GM21825 (cell line): ENCODE data around the gene IFITM2.
"Not testable (repeated sequence)": the region's sequence is repeated elsewhere in the genome, so short reads cannot be mapped to it uniquely, and the experiment has no call there.

ENCODE experiments used
- ATAC-seq: cut with Tn5 transposase; IDR thresholded peaks from one replicate; pipeline ENCODE4 v1.9.1; 2021; ENCODE audit warnings: mild to moderate bottlenecking, moderate library complexity; ENCODE audit not compliant: unreplicated experiment

Gene IFITM2

GRCh38 chr11:324593-325517 lies 17.2 kb downstream of the IFITM2 start:
- not testable (repeated sequence) for ATAC-seq

DNA sequence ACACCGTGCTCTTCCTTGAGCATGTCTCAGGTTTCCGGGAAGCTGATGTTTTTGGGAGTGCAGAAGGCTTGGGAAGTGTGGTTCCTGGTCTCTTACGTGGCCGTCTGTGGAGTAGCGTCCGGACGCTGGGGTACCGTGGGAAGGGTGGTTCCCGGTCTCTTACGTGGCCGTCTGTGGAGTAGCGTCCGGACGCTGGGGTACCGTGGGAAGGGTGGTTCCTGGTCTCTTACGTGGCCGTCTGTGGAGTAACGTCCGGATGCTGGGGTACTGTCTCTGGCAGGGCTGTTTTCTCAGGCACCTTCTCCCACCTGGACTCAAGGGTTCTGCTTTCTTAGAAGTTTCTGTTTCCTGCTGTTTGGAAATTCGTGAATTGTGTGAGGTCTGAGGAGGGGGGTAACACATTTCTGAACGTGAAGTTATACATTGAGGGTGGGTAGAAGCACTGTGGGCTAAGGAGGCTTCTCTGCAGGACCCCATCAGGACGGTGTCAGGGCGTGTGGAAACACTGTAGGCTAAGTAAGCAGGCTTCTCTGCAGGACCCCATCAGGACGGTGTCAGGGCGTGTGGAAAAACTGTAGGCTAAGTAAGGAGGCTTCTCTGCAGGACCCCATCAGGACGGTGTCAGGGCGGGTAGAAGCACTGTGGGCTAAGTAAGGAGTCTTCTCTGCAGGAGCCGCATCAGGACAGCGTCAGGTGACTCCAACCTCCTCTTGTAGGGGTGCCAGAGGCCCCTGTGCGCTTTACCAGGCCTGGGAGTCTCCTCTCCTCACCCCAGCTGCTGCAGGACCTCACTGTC lies 18.4 kb downstream of the IFITM2 start:
- ATAC-seq = no peak

DNA sequence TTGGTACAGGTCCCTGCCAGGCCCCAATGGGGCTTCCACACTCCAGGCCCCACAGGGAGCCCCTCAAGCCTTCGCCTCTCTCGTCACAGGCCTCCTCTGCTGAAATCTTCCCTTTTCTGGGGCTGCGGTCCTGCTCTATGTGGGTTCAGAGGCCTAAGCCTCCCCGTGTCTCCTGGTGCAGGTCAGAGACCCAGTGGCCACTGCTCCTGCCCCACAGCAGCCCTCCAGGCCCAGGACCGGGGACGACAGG lies 18.9 kb downstream of the IFITM2 start:
- ATAC-seq = no peak

DNA sequence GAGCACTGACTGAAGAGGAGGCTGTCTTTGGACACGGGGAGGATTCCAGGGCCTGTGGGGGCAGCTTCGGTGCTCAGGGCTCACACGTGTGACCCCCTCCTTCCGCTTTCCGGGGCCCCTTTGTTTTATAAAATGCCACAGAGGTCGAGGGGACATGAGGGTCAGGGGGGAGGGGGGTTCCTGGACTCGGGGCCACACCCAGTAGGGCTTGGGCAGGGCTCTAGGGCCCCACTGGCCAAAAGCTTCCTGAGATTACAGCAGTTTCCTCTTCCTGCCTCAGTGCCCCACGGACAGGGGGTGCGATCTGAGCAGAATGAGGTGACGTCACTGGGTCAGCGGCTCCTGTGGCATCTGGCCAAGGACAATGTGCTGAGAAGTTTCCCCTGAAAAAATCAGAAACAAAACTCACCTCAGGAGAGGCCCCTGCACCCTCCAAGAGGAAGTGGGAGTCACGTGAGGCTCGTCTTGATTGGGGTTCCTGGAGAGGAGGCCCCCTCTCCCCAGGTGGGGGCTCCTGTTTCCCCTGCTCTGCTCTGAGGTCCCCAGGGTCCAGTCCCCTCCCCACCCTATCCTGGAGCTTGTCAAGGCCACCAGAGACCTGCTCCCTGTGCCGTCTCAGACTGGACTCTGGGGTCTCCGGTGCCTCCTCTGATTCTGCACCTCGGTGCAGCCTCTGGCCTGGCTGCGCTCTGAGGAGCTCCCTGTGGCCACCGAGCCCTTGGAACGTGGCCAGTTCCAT lies 19.4 kb downstream of the IFITM2 start:
- ATAC-seq = peak; percentile 68

- no peak for ATAC-seq
Measured at GRCh38 chr11:327581-327923, 19.9 kb downstream of the IFITM2 start.

- ATAC-seq = no peak
Measured at GRCh38 chr11:328012-328411, 20.4 kb downstream of the IFITM2 start.

DNA sequence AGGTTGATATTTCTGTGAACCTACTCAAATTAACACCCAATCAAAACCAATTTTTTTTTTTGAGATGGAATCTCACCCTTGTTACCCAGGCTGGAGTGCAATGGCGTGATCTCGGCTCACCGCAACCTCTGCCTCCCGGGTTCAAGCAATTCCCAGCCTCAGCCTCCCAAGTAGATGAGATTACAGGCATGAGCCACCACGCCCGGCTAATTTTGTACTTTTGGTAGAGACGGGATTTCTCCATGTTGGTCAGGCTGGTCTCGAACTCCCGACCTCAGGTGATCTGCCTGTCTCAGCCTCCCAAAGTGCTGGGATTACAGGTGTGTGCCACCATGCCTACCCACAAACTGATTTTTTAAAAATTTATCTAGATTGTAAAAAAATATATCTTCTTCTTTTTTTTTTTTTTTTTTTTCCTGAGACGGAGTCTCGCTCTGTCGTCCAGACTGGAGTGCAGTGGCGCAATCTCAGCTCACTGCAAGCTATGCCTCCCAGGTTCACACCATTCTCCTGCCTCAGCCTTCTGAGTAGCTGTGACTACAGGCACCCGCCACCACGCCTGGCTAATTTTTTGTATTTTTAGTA lies 21.0 kb downstream of the IFITM2 start:
- ATAC-seq = not testable (repeated sequence)

GRCh38 chr11:329886-330253 lies 22.3 kb downstream of the IFITM2 start:
- no peak for ATAC-seq

DNA sequence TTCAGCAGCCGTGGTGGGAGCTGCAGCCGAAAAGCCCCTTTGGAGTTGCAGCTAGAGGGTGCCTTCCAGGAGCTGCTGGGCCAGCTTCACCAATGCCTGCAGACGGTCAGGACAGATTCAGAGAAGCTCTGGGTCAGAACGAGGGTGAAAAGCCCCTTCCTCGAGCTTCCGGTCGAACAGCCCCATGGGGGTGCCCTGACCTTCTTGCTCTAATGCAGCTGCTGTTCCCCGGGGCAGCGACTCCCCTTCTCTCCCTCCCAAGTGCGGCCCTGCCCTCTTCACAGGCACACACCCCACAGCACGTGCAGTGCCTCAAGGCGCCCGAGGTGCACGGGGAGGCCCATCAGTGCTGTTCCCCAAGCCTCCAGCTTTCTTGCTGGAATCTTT lies 22.7 kb downstream of the IFITM2 start:
- no peak for ATAC-seq

DNA sequence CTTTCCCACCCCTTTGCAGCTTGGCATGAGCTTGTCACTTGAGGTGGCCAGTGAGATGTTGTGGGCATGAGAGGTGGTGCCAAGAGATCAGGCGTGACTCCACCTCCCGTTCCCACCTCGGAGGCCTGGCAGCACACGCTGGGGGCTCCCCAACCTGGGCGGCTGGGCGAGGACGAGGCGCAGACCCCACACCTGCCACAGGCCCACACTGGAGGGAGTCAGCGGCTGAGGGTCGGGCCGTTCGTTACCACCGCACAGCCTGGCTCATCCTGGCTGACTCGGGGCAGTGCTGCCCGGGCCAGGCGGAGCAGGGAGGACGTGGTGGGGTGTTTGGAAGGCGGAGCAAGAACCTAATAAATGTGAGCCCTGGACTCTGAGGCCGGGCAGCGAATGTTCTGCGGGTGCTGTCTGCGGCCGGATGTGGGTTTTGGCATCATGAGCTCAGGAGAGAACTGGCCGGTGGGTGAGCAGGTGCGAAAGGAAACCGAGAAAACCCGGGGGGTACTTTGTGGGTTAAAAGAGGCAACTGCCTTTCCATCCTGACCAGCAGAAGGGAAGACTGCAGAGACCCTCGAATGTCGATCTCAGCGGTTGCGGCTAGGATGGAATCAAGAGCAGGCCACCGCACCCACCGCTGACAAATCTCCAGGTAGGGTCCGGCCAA lies 23.2 kb downstream of the IFITM2 start:
- no peak for ATAC-seq

DNA sequence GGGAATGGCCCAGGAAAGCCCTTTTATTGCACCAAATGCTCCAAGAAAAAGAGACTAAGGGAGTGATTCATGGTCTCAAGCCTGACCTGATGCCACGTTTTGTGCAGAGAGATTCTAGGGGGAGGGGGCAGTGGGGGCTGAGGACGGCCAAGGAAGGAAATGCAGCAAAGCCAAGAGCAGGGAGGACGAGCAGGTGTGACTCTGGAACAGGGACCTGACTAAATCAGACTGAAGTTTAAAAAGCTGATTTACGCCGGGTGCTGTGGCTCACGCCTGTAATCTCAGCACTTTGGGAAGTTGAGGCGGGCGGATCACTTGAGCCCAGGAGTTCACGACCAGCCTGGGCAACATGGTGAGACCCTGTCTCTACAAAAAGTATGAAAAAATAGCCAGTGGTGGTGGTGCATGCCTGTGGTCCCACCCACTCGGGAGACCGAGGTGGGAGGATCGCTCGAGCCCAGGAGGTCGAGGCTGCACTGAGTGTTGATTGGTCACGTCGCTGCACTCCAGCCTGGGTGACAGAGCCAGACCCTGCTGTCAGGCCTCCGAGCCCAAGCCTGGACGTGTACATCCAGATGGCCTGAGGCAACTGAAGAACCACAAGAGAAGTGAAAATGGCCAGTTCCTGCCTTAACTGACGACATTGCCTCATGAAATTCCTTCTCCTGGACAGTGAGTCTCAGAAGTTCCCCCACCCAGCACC lies 23.9 kb downstream of the IFITM2 start:
- ATAC-seq = no peak

DNA sequence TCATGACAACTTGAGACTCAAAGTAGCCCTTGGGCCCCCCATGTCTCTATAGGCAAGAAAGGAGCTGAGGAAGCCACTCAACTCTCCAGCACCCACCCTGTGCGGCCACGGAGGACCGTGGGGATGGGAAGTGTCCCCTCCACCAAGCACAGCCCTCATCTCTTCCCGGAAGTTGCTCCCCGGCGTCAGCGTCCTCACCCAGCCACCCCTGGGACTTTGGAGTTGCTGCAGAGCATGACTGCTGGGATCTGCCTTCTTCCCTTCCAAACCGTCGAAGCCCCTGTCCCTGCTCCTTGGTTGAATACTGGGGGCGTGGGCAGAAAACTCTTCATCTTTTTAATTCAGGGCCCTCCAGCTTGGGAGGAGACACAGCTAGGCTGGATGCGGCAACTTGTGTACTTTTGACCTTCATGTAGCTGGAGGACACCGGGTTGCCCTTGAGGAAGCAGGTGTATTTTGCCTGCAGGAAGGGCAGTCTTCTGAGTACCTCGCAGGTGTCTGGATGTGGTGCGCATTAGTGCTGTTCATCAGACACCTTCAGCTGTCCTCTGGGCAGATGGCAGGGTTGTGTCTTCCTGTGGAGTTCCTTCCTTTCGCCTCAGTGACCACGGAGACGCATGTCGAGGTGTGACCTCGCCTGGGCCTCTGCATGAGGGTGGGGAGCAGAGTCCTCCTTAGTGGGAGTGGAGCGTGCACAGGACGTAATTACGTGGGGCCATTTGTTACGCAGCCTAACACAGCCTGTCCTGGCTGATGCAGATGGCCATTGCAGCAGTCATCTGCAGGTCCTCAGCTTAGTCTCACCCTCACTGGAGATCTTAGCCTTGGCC lies 25.2 kb downstream of the IFITM2 start:
- ATAC-seq = no peak

- not testable (repeated sequence) for ATAC-seq
Measured at GRCh38 chr11:333616-334263, 26.1 kb downstream of the IFITM2 start.

DNA sequence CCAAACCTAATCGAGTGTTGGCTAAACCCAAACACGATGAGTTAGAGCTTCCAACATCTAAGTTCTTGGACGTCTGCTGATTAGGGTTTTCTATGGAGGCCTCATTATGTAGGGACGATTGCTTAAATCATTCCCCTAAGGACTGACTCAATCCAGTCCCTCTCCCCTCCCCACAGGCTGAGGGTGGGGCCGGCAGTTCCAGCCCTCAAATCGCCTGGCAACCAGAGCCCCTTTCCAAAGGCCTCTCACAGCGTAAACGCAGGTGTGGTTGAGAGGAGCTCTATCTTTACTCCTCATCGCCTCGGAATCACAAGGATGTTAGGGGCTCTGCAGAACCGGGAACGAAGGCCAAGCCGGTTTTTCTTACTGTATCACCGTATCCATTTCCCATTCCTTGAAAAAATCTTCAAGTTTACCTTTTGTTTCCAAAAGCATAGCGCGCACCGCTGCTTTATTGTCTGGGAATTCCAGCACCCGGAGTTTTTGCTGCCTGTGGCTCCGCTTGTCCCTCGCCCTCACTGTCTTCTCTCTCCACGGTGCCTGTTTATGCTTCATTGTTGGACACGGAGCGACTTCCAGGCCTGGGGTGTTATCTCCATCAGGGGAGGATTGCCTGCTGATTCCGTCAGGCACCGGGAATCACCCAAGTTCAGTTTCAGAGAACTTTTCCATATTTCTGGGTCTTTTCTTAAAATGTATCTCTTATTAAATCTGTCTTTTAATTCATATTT lies 26.8 kb downstream of the IFITM2 start:
- no peak for ATAC-seq

- ATAC-seq = no peak
Measured at GRCh38 chr11:335779-336658, 28.4 kb downstream of the IFITM2 start.

DNA sequence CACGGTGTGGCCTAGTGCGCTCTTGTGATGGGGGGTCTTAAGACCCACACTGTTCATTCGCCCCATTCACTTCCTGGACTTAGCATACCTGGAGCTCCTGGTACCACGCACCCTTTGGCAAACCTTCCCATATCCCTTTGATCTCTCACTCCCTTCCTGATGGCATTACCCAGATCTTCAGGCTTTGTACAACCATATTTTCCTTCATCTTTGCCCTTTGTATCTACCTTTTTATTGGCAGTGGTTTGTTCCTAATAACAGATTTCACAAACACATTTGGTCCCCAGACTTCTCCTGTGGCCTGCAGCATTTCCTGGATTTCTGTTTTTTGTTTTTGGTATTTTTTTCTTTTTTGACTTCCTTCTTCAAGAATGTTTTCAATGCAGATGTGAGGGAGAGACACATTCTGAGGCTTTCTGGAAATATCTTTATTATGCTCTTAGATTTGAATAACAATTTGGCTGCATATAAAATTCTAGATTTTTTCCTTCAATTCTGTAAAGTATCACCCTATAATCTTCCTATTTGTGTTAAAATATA lies 29.1 kb downstream of the IFITM2 start:
- no peak for ATAC-seq

- ATAC-seq = no peak
Measured at GRCh38 chr11:337711-338110, 30.1 kb downstream of the IFITM2 start.
